DMS79 (cell line): ENCODE results near the gene WT1.

Experiments
- DNase-seq: peaks from one replicate; lab custom pipeline; 2025; lab: John Stamatoyannopoulos, UW

The WT1 gene

GRCh38 chr11:32421992-32422391 is 13.3 kb downstream of the WT1 start:
- DNase-seq: no peak

GRCh38 chr11:32420937-32421901 is 14.1 kb downstream of the WT1 start:
- no peak for DNase-seq

GRCh38 chr11:32420139-32420538 is 15.2 kb downstream of the WT1 start:
- no peak for DNase-seq

GRCh38 chr11:32418836-32419235 is 16.5 kb downstream of the WT1 start:
- DNase-seq: no peak

GRCh38 chr11:32417806-32418205 is 17.5 kb downstream of the WT1 start:
- no peak for DNase-seq

GRCh38 chr11:32416301-32416700 is 19.0 kb downstream of the WT1 start:
- DNase-seq: no peak

- no peak for DNase-seq
Measured at GRCh38 chr11:32414925-32415324, 20.4 kb downstream of the WT1 start.

GRCh38 chr11:32411942-32412615 is 23.3 kb downstream of the WT1 start:
- no peak for DNase-seq

- DNase-seq: no peak
Measured at GRCh38 chr11:32405592-32405991, 29.7 kb downstream of the WT1 start.

GRCh38 chr11:32402836-32403235 is 32.5 kb downstream of the WT1 start:
- no peak for DNase-seq

GRCh38 chr11:32400670-32401369 is 34.5 kb downstream of the WT1 start:
- no peak for DNase-seq

- no peak for DNase-seq
Measured at GRCh38 chr11:32400196-32400595, 35.1 kb downstream of the WT1 start.

GRCh38 chr11:32396991-32397390 is 38.3 kb downstream of the WT1 start:
- DNase-seq: no peak

- peak; percentile 14 for DNase-seq
Measured at GRCh38 chr11:32396331-32396730, 39.0 kb downstream of the WT1 start.

GRCh38 chr11:32395127-32395526 is 40.2 kb downstream of the WT1 start:
- no peak for DNase-seq

- DNase-seq: no peak
Measured at GRCh38 chr11:32392840-32393239, 42.5 kb downstream of the WT1 start.

- DNase-seq: no peak
Measured at GRCh38 chr11:32391956-32392553, 43.3 kb downstream of the WT1 start.

GRCh38 chr11:32391479-32391878 is 43.9 kb downstream of the WT1 start:
- no peak for DNase-seq

- DNase-seq: no peak
Measured at GRCh38 chr11:32390712-32391111, 44.6 kb downstream of the WT1 start.

- no peak for DNase-seq
Measured at GRCh38 chr11:32388871-32389770, 46.2 kb downstream of the WT1 start.

- no peak for DNase-seq
Measured at GRCh38 chr11:32388365-32388764, 47.0 kb downstream of the WT1 start.
